Neuronal stem cell (in vitro differentiated cells): ENCODE data around the gene SEC14L1.

Source experiments
- DNase-seq: peaks from one replicate; pipeline ENCODE4 v3.0.0-alpha.2; 2013; ENCODE audit warnings: low spot score
- H2AFZ ChIP-seq: one replicate; pipeline ENCODE4 v1.6.1; 2013; ENCODE audit warnings: mild to moderate bottlenecking, low read length, inconsistent platforms
- H2AK5ac ChIP-seq: 2 replicates; pipeline ENCODE4 v1.6.1; 2013; ENCODE audit warnings: low read depth, mild to moderate bottlenecking, inconsistent platforms, low read length, moderate library complexity, mixed read lengths
- H2BK120ac ChIP-seq: 2 replicates; pipeline ENCODE4 v1.6.1; 2013; ENCODE audit warnings: low read depth, mild to moderate bottlenecking, inconsistent platforms, low read length, moderate library complexity, mixed read lengths
- H2BK12ac ChIP-seq: one replicate; pipeline ENCODE4 v1.6.1; 2013; ENCODE audit warnings: low read length, inconsistent platforms
- H2BK15ac ChIP-seq: 2 replicates; pipeline ENCODE4 v1.6.1; 2013; ENCODE audit warnings: mild to moderate bottlenecking, low read length, inconsistent platforms, mixed read lengths
- H2BK5ac ChIP-seq: one replicate; pipeline ENCODE4 v1.6.1; 2013; ENCODE audit warnings: inconsistent platforms, mild to moderate bottlenecking, low read length, moderate library complexity
- H3K14ac ChIP-seq: one replicate; pipeline ENCODE4 v1.6.1; 2013; ENCODE audit warnings: low read length, inconsistent platforms
- H3K18ac ChIP-seq: 2 replicates; pipeline ENCODE4 v1.6.1; 2013; ENCODE audit warnings: low read length, inconsistent platforms
- H3K23ac ChIP-seq: 2 replicates; pipeline ENCODE4 v1.6.1; 2013; ENCODE audit warnings: low read depth, mild to moderate bottlenecking, mixed read lengths, low read length, inconsistent platforms; ENCODE audit not compliant: poor library complexity
- H3K27ac ChIP-seq: replicated peaks from 3 replicates; pipeline ENCODE4 v1.5.1; 2013; ENCODE audit warnings: low read length, inconsistent platforms
- H3K27me3 ChIP-seq, 3 experiments: 2 replicates each; pipeline ENCODE4 v1.6.1; 2013; ENCODE audit warnings: low read length in 3 of 3, mild to moderate bottlenecking in 2 of 3, inconsistent platforms in 1 of 3, low read depth in 1 of 3, mixed read lengths in 1 of 3, moderate library complexity in 1 of 3; ENCODE audit not compliant: control insufficient read depth in 3 of 3, insufficient read depth in 3 of 3
- H3K36me3 ChIP-seq, 2 donors: replicated peaks in 1 of 2; 2 replicates each; pipeline ENCODE4 v1.6.1; 2013; ENCODE audit warnings: low read length in 2 of 2; ENCODE audit not compliant: control insufficient read depth in 2 of 2, insufficient read depth in 2 of 2
- H3K4ac ChIP-seq: 2 replicates; pipeline ENCODE4 v1.6.1; 2013; ENCODE audit warnings: inconsistent platforms, mild to moderate bottlenecking, low read length, moderate library complexity
- H3K4me1 ChIP-seq, 2 donors: 1 replicate in 1 of 2; 2 replicates in 1 of 2; pipeline ENCODE4 v1.6.1; 2013; ENCODE audit warnings: low read length in 2 of 2, low read depth in 1 of 2; ENCODE audit not compliant: control insufficient read depth in 2 of 2, insufficient read depth in 1 of 2
- H3K4me2 ChIP-seq: one replicate; pipeline ENCODE4 v1.6.1; 2013; ENCODE audit warnings: mild to moderate bottlenecking, low read length, inconsistent platforms; ENCODE audit not compliant: insufficient read depth, poor library complexity, severe bottlenecking
- H3K4me3 ChIP-seq, 2 donors: 2 replicates each; pipeline ENCODE4 v1.5.1; 2013; ENCODE audit warnings: low read length in 2 of 2, mild to moderate bottlenecking in 2 of 2, inconsistent platforms in 1 of 2, moderate library complexity in 1 of 2
- H3K79me1 ChIP-seq: one replicate; pipeline ENCODE4 v1.6.1; 2013; ENCODE audit warnings: low read depth, mild to moderate bottlenecking, inconsistent platforms, low read length, moderate library complexity
- H3K9ac ChIP-seq: one replicate; pipeline ENCODE4 v1.6.1; 2013; ENCODE audit warnings: mild to moderate bottlenecking, low read depth, low read length, inconsistent platforms; ENCODE audit not compliant: poor library complexity
- H3K9me3 ChIP-seq, 2 donors: replicated peaks in 1 of 2; 2 replicates each; pipeline versions ENCODE3 to v1.6.1; 2013; ENCODE audit warnings: low read length in 2 of 2, mild to moderate bottlenecking in 2 of 2, inconsistent platforms in 1 of 2, low read depth in 1 of 2, mixed read lengths in 1 of 2, moderate library complexity in 1 of 2; ENCODE audit not compliant: control insufficient read depth in 2 of 2, insufficient read depth in 1 of 2
- H4K8ac ChIP-seq: one replicate; pipeline ENCODE4 v1.6.1; 2013; ENCODE audit warnings: low read depth, mild to moderate bottlenecking, inconsistent platforms, low read length, moderate library complexity
- H4K91ac ChIP-seq: one replicate; pipeline ENCODE4 v1.6.1; 2013; ENCODE audit warnings: low read length, low read depth, mild to moderate bottlenecking, inconsistent platforms; ENCODE audit not compliant: poor library complexity
- WGBS, 2 donors: extraction: QIAGEN DNeasy Blood & Tissue Kit; methylation state at CpG; one replicate each; pipeline ENCODE4 v1.1.7; 2013; ENCODE audit warnings: missing lambda C conversion rate in 2 of 2, mixed read lengths in 1 of 2; ENCODE audit not compliant: insufficient read length in 2 of 2, insufficient replicate concordance in 1 of 2; ENCODE audit errors: extremely low coverage in 2 of 2; 5-methylcytosine and 5-hydroxymethylcytosine counted together

SEC14L1 gene

GRCh38 chr17:77191244-77191643 lies 50.5 kb downstream of the SEC14L1 start:
- H4K91ac ChIP-seq = no peak overlapping the region
- H3K23ac ChIP-seq = no peak overlapping the region
- H3K9me3 ChIP-seq = no peaks in the 10 kb centered on the region
- no peak overlapping the region for H3K4ac ChIP-seq
- H4K8ac ChIP-seq = no peak overlapping the region
- WGBS, 2 donors = no CpG with 5 or more reads among the region's 11 CpGs
- no peak overlapping the region for H2BK15ac ChIP-seq
- no peak for DNase-seq
- H2BK12ac ChIP-seq = no peak overlapping the region
- no peak overlapping the region for H2AK5ac ChIP-seq
- no peaks in the 10 kb centered on the region for H3K27me3 ChIP-seq
- peaks cover 3 to 4% of the 10 kb centered on the region in 2 donors for H3K4me1 ChIP-seq
- no peak overlapping the region for H2BK5ac ChIP-seq
- no peak overlapping the region for H3K4me2 ChIP-seq
- no peak overlapping the region for H3K14ac ChIP-seq
- H3K9ac ChIP-seq = no peak overlapping the region
- H3K18ac ChIP-seq = no peak overlapping the region
- H2AFZ ChIP-seq = no peak overlapping the region
- peaks cover 2% of the 10 kb centered on the region for H3K79me1 ChIP-seq
- H3K27ac ChIP-seq = no peak overlapping the region
- H3K4me3 ChIP-seq = no peak overlapping the region
- peaks cover 21 to 66% of the 10 kb centered on the region in 2 donors for H3K36me3 ChIP-seq
- H2BK120ac ChIP-seq = no peak overlapping the region

GRCh38 chr17:77193653-77194052 lies 52.9 kb downstream of the SEC14L1 start:
- H3K14ac ChIP-seq = no peak overlapping the region
- H2AFZ ChIP-seq = no peak overlapping the region
- no peak overlapping the region for H2BK5ac ChIP-seq
- H3K4me3 ChIP-seq = no peak overlapping the region
- H2AK5ac ChIP-seq = no peak overlapping the region
- H2BK12ac ChIP-seq = no peak overlapping the region
- peaks cover 2% of the 10 kb centered on the region for H3K79me1 ChIP-seq
- no peak overlapping the region for H3K27ac ChIP-seq
- H4K91ac ChIP-seq = no peak overlapping the region
- H3K23ac ChIP-seq = no peak overlapping the region
- H3K4me1 ChIP-seq = peaks cover 0 to 1% of the 10 kb centered on the region in 2 donors
- DNase-seq = no peak
- no peaks in the 10 kb centered on the region for H3K27me3 ChIP-seq
- no peak overlapping the region for H4K8ac ChIP-seq
- peaks cover 32 to 84% of the 10 kb centered on the region in 2 donors for H3K36me3 ChIP-seq
- H3K4ac ChIP-seq = no peak overlapping the region
- H3K4me2 ChIP-seq = no peak overlapping the region
- no peak overlapping the region for H3K18ac ChIP-seq
- no CpG with 5 or more reads among the region's 3 CpGs for WGBS, 2 donors
- H3K9ac ChIP-seq = no peak overlapping the region
- no peaks in the 10 kb centered on the region for H3K9me3 ChIP-seq
- no peak overlapping the region for H2BK120ac ChIP-seq
- H2BK15ac ChIP-seq = no peak overlapping the region

- WGBS, 2 donors = no CpG with 5 or more reads among the region's 7 CpGs
- H3K4ac ChIP-seq = no peak overlapping the region
- H3K36me3 ChIP-seq = peaks cover 32 to 88% of the 10 kb centered on the region in 2 donors
These were observed 53.4 kb downstream of the SEC14L1 start for GRCh38 chr17:77194179-77194578.

GRCh38 chr17:77196251-77196650 lies 55.5 kb downstream of the SEC14L1 start:
- DNase-seq = no peak
- Histone ChIP-seq H3K79me1 (peaks cover 2% of the 10 kb centered on the region), H2BK120ac (no peak overlapping the region), H3K4me3 (no peak overlapping the region), H3K23ac (no peak overlapping the region), H3K4me1 (no peaks in the 10 kb centered on the region), H3K4me2 (no peak overlapping the region), H3K27ac (no peak overlapping the region), H3K14ac (no peak overlapping the region), H2BK15ac (no peak overlapping the region), H4K91ac (no peak overlapping the region), H3K4ac (no peak overlapping the region), H3K27me3 (no peaks in the 10 kb centered on the region), H3K36me3 (peaks cover 42 to 99% of the 10 kb centered on the region in 2 donors), H2BK5ac (no peak overlapping the region), H2BK12ac (no peak overlapping the region), H4K8ac (no peak overlapping the region), H2AFZ (no peak overlapping the region), H3K18ac (no peak overlapping the region), H3K9ac (no peak overlapping the region), H2AK5ac (no peak overlapping the region), H3K9me3 (no peaks in the 10 kb centered on the region)
- WGBS, 2 donors = no CpG with 5 or more reads among the region's 5 CpGs

More at GRCh38 chr17:77194179-77194578, 53.4 kb downstream of the SEC14L1 start:
- Histone ChIP-seq H4K8ac (no peak overlapping the region), H3K4me1 (peaks cover 0 to 1% of the 10 kb centered on the region in 2 donors), H2BK120ac (no peak overlapping the region), H3K23ac (no peak overlapping the region), H2AFZ (no peak overlapping the region), H3K27ac (no peak overlapping the region), H3K9ac (no peak overlapping the region), H2AK5ac (no peak overlapping the region), H3K27me3 (no peaks in the 10 kb centered on the region), H3K9me3 (no peaks in the 10 kb centered on the region), H3K4me2 (no peak overlapping the region), H3K79me1 (peaks cover 2% of the 10 kb centered on the region), H3K18ac (no peak overlapping the region), H2BK5ac (no peak overlapping the region), H3K14ac (no peak overlapping the region), H2BK15ac (no peak overlapping the region), H4K91ac (no peak overlapping the region), H2BK12ac (no peak overlapping the region), H3K4me3 (no peak overlapping the region)
- no peak for DNase-seq
